Cardiac septum (tissue), 1 donor: ENCODE measurements around the gene DMXL1. TPM values are rescaled to one million over a fixed set of nuclear protein-coding genes. Genes with fewer than 3 reads are reported as not detected.

Experiments used
- DNase-seq: peaks from one replicate; pipeline ENCODE4 v3.0.0-alpha.2; 2020; ENCODE audit warnings: low spot score
- intact Hi-C: fragments of 100-400 bp; cut with DNase I; formaldehyde crosslinking; loops from one replicate; pipeline ENCODE4 v1.14.0; 2022
- total RNA-seq: library from RNA; stranded (reverse); fragmentation: NEBNext Ultra II Directional; extraction: Animal tissue kit (Norgen Biotek cat#: 25700); gene quantifications from one replicate; pipeline ENCODE4 v1.2.1, GENCODE V29; 2021
- donor health status: DM: no; HTN: no; CAD: no.

Gene DMXL1
- total RNA-seq, 1 donor from 2014 or later = 28.2 TPM

GRCh38 chr5:119243888-119244287, 173.0 kb downstream of the DMXL1 start:
- intact Hi-C loops = no loop called here

GRCh38 chr5:119250946-119251901, 180.3 kb downstream of the DMXL1 start:
- intact Hi-C loops = no loop called here
- no peak for DNase-seq

More at GRCh38 chr5:119243888-119244287, 173.0 kb downstream of the DMXL1 start:
- DNase-seq = no peak

- intact Hi-C loops = no loop called here
- DNase-seq = no peak
Measured at GRCh38 chr5:119255571-119256356, 184.9 kb downstream of the DMXL1 start.

- no peak for DNase-seq
- intact Hi-C loops = no loop called here
Measured at GRCh38 chr5:119257613-119258012, 186.7 kb downstream of the DMXL1 start.

- intact Hi-C loops = no loop called here
- DNase-seq = no peak
Measured at GRCh38 chr5:119263639-119264038, 192.8 kb downstream of the DMXL1 start.

- no peak for DNase-seq
- intact Hi-C loops = no loop called here
Measured at GRCh38 chr5:119264186-119264585, 193.3 kb downstream of the DMXL1 start.

- intact Hi-C loops = loop anchor here (2.0 to 5.0 kb wide), 3 partner anchors 69 to 281 kb away; partner anchors contain the start of genes DMXL1 and DTWD2
Measured at GRCh38 chr5:119267958-119268386, 197.1 kb downstream of the DMXL1 start.

GRCh38 chr5:119268387-119269060, 197.6 kb downstream of the DMXL1 start:
- peak; percentile 100 for DNase-seq
- intact Hi-C loops = loop anchor here (2.0 to 5.0 kb wide), 3 partner anchors 69 to 281 kb away; partner anchors contain the start of genes DMXL1 and DTWD2

More at GRCh38 chr5:119267958-119268386, 197.1 kb downstream of the DMXL1 start:
- peak; percentile 91 for DNase-seq

GRCh38 chr5:119269061-119269944, 198.4 kb downstream of the DMXL1 start:
- intact Hi-C loops = loop anchor here (2.0 to 5.0 kb wide), 3 partner anchors 68 to 282 kb away; partner anchors contain the start of genes DMXL1 and DTWD2
- DNase-seq = no peak

GRCh38 chr5:119270121-119270565, 199.3 kb downstream of the DMXL1 start:
- no peak for DNase-seq
- intact Hi-C loops = loop anchor here (5.0 kb wide), 1 partner anchor 52 kb away; no protein-coding TSS in a partner anchor

GRCh38 chr5:119270960-119271757, 200.3 kb downstream of the DMXL1 start:
- intact Hi-C loops = loop anchor here (5.0 kb wide), 1 partner anchor 51 kb away; no protein-coding TSS in a partner anchor
- DNase-seq = no peak

- DNase-seq = no peak
- intact Hi-C loops = loop anchor here (5.0 kb wide), 1 partner anchor 50 kb away; no protein-coding TSS in a partner anchor
Measured at GRCh38 chr5:119271758-119272730, 201.2 kb downstream of the DMXL1 start.

- DNase-seq = no peak
- intact Hi-C loops = loop anchor here (5.0 kb wide), 1 partner anchor 49 kb away; no protein-coding TSS in a partner anchor
Measured at GRCh38 chr5:119273391-119273839, 202.5 kb downstream of the DMXL1 start.

- intact Hi-C loops = loop anchor here (5.0 kb wide), 1 partner anchor 48 kb away; no protein-coding TSS in a partner anchor
- no peak for DNase-seq
Measured at GRCh38 chr5:119274030-119274766, 203.3 kb downstream of the DMXL1 start.

- DNase-seq = no peak
- intact Hi-C loops = loop anchor here (5.0 kb wide), 1 partner anchor 48 kb away; no protein-coding TSS in a partner anchor
Measured at GRCh38 chr5:119274767-119275130, 203.9 kb downstream of the DMXL1 start.
